CD4-positive, alpha-beta memory T cell (primary cell): ENCODE data around the gene PLEKHA1. TPM values are rescaled to one million over a fixed set of nuclear protein-coding genes. Genes with fewer than 3 reads are reported as not detected.

Experiments used
- CTCF ChIA-PET: fragments of 350-600 bp; sonication (Branson Sonifier 250); formaldehyde crosslinking; loops from one replicate; lab custom pipeline; 2021; ENCODE audit warnings: inconsistent platforms; ENCODE audit not compliant: partially characterized antibody; lab: Charles Lee
- POLR2A ChIA-PET: fragments of 350-600 bp; sonication (Branson Sonifier 250); formaldehyde crosslinking; loops from one replicate; lab custom pipeline; 2021; ENCODE audit not compliant: partially characterized antibody; lab: Charles Lee
- DNase-seq, 5 donors: peaks; one replicate each; pipeline versions ENCODE4 v3.0.0 to v3.0.0-alpha.2; 2020 to 2022; ENCODE audit warnings: mixed read lengths in 1 of 5
- H3K27ac ChIP-seq: one replicate; pipeline ENCODE4 v1.7.0; 2013; ENCODE audit warnings: low read depth, low read length
- H3K27me3 ChIP-seq: 2 replicates; pipeline ENCODE4 v1.7.0; 2013; ENCODE audit warnings: mild to moderate bottlenecking, low read length, moderate library complexity; ENCODE audit not compliant: insufficient read depth
- H3K36me3 ChIP-seq: 2 replicates; pipeline ENCODE4 v1.7.0; 2013; ENCODE audit warnings: mild to moderate bottlenecking, low read length, moderate library complexity; ENCODE audit not compliant: insufficient read depth
- H3K4me1 ChIP-seq: 2 replicates; pipeline ENCODE4 v1.7.0; 2013; ENCODE audit warnings: mild to moderate bottlenecking, low read length, moderate library complexity; ENCODE audit not compliant: insufficient read depth
- H3K4me3 ChIP-seq, 2 donors: one replicate each; pipeline ENCODE4 v1.7.0; 2013; ENCODE audit warnings: low read length in 2 of 2, mild to moderate bottlenecking in 1 of 2
- H3K9me3 ChIP-seq, 2 donors: one replicate each; pipeline ENCODE4 v1.7.0; 2013; ENCODE audit warnings: low read length in 2 of 2, control low read depth in 1 of 2; ENCODE audit not compliant: control insufficient read depth in 1 of 2
- H3K27ac Mint-ChIP-seq, 7 donors: one replicate each; pipeline ENCODE4 v1.8.0; 2020 to 2021; ENCODE audit warnings: mixed read lengths in 7 of 7, mild to moderate bottlenecking in 6 of 7, inconsistent platforms in 3 of 7, moderate library complexity in 3 of 7
- H3K27me3 Mint-ChIP-seq, 2 donors: one replicate each; pipeline ENCODE4 v1.8.0; 2020 to 2021; ENCODE audit warnings: mixed read lengths in 2 of 2
- H3K36me3 Mint-ChIP-seq, 2 donors: one replicate each; pipeline ENCODE4 v1.8.0; 2020 to 2021; ENCODE audit warnings: mixed read lengths in 2 of 2, inconsistent platforms in 1 of 2, mild to moderate bottlenecking in 1 of 2
- H3K4me1 Mint-ChIP-seq, 4 donors: one replicate each; pipeline ENCODE4 v1.8.0; 2020 to 2021; ENCODE audit warnings: mixed read lengths in 4 of 4, mild to moderate bottlenecking in 1 of 4
- H3K4me3 Mint-ChIP-seq, 8 donors: one replicate each; pipeline ENCODE4 v1.8.0; 2020 to 2021; ENCODE audit warnings: mixed read lengths in 8 of 8, mild to moderate bottlenecking in 7 of 8, moderate library complexity in 6 of 8, inconsistent platforms in 3 of 8
- H3K9me3 Mint-ChIP-seq, 8 donors: one replicate each; pipeline ENCODE4 v1.8.0; 2020 to 2021; ENCODE audit warnings: mixed read lengths in 8 of 8, mild to moderate bottlenecking in 5 of 8, inconsistent platforms in 3 of 8, moderate library complexity in 1 of 8
- intact Hi-C: fragments of 100-400 bp; cut with micrococcal nuclease; formaldehyde crosslinking; loops from one replicate; pipeline ENCODE4 v1.15.1; 2023
- polyA plus RNA-seq, 2 donors: library from polyadenylated mRNA; unstranded; fragments of 300-500 nt; fragmentation: Illumina TruSeq; gene quantifications; one replicate each; pipeline ENCODE4 v1.2.3, GENCODE V29; 2021
- total RNA-seq, 2 experiments: library from RNA; stranded (reverse); gene quantifications; one replicate each; pipeline ENCODE4 v1.2.3, GENCODE V29; 2021

Gene PLEKHA1
- total and polyA plus RNA-seq, 4 experiments from 2014 or later: 62.9 to 92.9 (median 80.1) TPM

DNA sequence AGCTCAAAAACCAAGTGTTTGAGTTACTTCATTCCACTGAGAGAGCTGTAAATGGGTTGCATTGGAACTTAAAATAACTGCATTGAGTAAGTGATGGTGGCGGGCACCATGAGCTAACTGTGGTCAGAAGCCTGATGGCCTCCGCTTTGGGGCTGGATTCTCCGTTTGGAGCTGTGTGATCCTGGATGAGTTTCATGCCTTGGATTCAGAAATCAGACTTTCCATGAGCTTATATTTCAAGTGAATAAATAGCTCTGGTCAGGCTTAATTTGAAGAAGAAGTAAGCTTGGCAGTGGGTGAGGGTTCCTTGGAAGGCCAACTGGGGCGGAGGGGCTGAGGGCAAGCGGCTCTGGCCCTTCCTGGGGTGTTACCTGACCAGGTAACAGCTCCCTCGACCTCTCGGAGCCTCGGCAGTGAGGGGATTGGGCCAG is 92.5 kb downstream of the PLEKHA1 start:
- Mint-ChIP-seq H3K9me3 (no peaks in the 10 kb centered on the region), H3K27me3 (peaks cover 16 to 22% of the 10 kb centered on the region in 2 donors), H3K4me1 (peaks cover 8 to 19% (median 12%) of the 10 kb centered on the region in 4 donors), H3K4me3 (no peak overlapping the region), H3K27ac (no peak overlapping the region), H3K36me3 (peaks cover 0 to 4% of the 10 kb centered on the region in 2 donors)
- Histone ChIP-seq H3K4me1 (peaks cover 11% of the 10 kb centered on the region), H3K27ac (no peak overlapping the region), H3K27me3 (no peaks in the 10 kb centered on the region), H3K36me3 (no peaks in the 10 kb centered on the region), H3K9me3 (no peaks in the 10 kb centered on the region), H3K4me3 (no peak overlapping the region)
- no peak for DNase-seq
- intact Hi-C loops: no loop called here
- POLR2A ChIA-PET: interaction anchor here (1.6 kb wide), 1 partner anchor 12 kb away, joined by 3 read pairs; no protein-coding TSS in a partner anchor
- CTCF ChIA-PET: interaction anchor here (0.7 to 1.2 kb wide), 3 partner anchors 12 to 124 kb away, joined by 3 to 4 read pairs (median 3); no protein-coding TSS in a partner anchor

DNA sequence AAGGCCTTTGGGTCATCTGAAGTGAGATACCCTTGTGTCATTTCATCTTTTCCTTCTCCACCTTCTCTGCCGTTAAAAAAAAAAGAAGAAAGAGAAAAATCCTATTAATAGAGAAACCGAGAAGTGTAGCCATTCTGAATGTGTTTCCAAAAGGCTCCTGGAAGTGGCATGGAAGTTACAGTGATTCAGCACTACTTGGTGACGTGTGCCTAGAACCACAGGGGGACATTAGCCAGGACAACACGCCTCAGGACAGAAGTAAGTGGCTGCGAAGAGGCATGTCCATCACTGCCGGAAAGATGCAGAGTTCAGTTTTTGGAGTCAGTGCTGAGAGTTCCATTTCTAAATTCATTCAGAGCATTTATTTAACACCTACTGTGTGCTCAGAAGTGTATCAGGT is 93.2 kb downstream of the PLEKHA1 start:
- Mint-ChIP-seq H3K36me3 (peaks cover 0 to under 1% of the 10 kb centered on the region in 2 donors), H3K27ac (no peak overlapping the region), H3K27me3 (peaks cover 11 to 17% of the 10 kb centered on the region in 2 donors), H3K9me3 (no peaks in the 10 kb centered on the region), H3K4me3 (no peak overlapping the region), H3K4me1 (peaks cover 4 to 15% (median 7%) of the 10 kb centered on the region in 4 donors)
- ChIA-PET POLR2A (interaction anchor here (1.6 kb wide), 1 partner anchor 11 kb away, joined by 3 read pairs; no protein-coding TSS in a partner anchor), CTCF (no interaction called here)
- Histone ChIP-seq H3K4me1 (peaks cover 4% of the 10 kb centered on the region), H3K27ac (no peak overlapping the region), H3K4me3 (no peak overlapping the region), H3K36me3 (no peaks in the 10 kb centered on the region), H3K9me3 (no peaks in the 10 kb centered on the region), H3K27me3 (no peaks in the 10 kb centered on the region)
- DNase-seq: no peak
- intact Hi-C loops: no loop called here

DNA sequence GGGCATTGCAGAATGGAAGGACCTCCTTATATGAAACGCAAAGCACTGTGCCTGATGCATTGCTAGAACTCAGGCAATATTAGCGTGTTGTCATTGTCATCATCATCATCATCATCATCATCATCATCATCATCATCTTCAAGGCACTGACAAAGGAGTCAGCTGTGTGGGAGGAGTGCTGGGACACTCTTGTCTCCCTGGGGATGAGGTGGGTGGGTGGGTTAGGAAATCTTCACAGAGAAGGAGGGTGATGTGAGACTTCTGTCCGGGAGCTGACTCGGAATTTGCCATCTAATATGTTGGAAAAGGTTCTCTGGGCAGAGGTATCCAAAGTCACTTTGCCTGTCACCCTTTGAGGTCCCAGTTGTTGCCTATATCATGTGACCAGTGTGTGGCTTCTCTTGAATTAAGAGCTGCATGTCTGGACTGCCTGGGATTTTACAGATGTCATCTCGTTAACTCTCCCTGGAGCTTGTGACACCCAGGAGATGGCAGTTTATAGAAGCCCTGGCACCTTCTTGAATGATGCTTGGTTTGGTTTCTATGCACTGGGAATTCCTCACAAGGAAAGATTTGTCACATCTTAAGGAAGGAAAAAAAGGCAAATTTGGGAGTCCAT is 93.9 kb downstream of the PLEKHA1 start:
- H3K27me3 Mint-ChIP-seq: peaks cover 4 to 14% of the 10 kb centered on the region in 2 donors
- ChIA-PET POLR2A (no interaction called here), CTCF (interaction anchor here (0.9 to 2.7 kb wide), 2 partner anchors 82 to 97 kb away, joined by 3 to 11 read pairs; no protein-coding TSS in a partner anchor)
- no peaks in the 10 kb centered on the region for H3K9me3 Mint-ChIP-seq
- H3K4me1 Mint-ChIP-seq: peaks cover 0 to 9% (median 2%) of the 10 kb centered on the region in 4 donors
- intact Hi-C loops: no loop called here
- DNase-seq: no peak
- H3K27ac ChIP-seq: no peak overlapping the region
- no peaks in the 10 kb centered on the region for H3K27me3 ChIP-seq
- no peaks in the 10 kb centered on the region for H3K36me3 ChIP-seq
- no peak overlapping the region for H3K4me3 Mint-ChIP-seq
- H3K36me3 Mint-ChIP-seq: no peaks in the 10 kb centered on the region
- no peak overlapping the region for H3K27ac Mint-ChIP-seq
- H3K4me1 ChIP-seq: no peaks in the 10 kb centered on the region
- H3K9me3 ChIP-seq: no peaks in the 10 kb centered on the region
- H3K4me3 ChIP-seq: no peak overlapping the region

DNA sequence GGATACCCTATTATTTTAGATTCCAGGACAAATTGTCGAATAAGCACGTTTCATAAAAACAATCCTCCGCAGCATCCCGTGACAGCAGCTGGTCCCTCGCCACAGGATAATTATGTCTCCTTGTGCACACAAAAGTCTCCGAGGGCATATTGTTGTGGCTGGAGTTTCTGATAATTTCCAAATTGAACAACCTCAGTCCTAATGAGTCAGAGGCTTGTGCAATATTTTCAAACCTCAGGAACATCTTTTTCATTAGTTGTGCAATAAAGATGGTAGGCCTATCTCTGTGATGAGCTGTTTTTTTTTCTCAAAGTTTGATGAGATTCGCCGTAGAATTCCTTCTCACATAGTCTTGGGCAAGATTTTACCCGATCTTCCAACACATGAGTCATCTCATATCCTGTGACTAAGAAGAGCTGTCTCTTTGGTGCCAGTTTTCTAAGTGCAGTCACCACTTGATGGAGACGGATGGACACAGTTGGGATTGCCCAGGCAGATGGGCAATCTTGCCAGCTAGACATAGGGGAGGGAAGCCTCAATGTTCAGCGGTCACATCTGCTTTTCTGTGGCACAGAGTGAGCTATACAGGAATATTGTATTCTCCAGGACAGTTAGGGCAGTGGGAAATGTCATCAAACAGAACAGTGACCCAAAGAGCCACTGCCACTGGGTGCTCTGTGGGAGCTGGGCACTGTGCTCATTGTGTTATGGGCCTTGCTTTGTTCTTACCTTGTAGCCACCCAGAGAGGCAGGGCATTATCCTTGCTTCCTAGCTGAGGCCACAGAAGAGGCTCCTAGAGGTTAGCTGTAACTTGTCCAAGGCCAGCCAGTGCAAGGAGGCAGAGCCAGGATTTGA is 94.6 kb downstream of the PLEKHA1 start:
- Histone ChIP-seq H3K27ac (no peak overlapping the region), H3K9me3 (no peaks in the 10 kb centered on the region), H3K27me3 (no peaks in the 10 kb centered on the region), H3K36me3 (no peaks in the 10 kb centered on the region), H3K4me3 (no peak overlapping the region), H3K4me1 (no peaks in the 10 kb centered on the region)
- Mint-ChIP-seq H3K27me3 (peaks cover 2 to 9% of the 10 kb centered on the region in 2 donors), H3K4me3 (no peak overlapping the region), H3K36me3 (no peaks in the 10 kb centered on the region), H3K9me3 (no peaks in the 10 kb centered on the region), H3K4me1 (peaks cover 0 to 5% (median under 1%) of the 10 kb centered on the region in 4 donors), H3K27ac (no peak overlapping the region)
- ChIA-PET POLR2A (no interaction called here), CTCF (interaction anchor here (0.9 to 2.7 kb wide), 2 partner anchors 82 to 97 kb away, joined by 3 to 11 read pairs; no protein-coding TSS in a partner anchor)
- no peak for DNase-seq
- intact Hi-C loops: no loop called here

DNA sequence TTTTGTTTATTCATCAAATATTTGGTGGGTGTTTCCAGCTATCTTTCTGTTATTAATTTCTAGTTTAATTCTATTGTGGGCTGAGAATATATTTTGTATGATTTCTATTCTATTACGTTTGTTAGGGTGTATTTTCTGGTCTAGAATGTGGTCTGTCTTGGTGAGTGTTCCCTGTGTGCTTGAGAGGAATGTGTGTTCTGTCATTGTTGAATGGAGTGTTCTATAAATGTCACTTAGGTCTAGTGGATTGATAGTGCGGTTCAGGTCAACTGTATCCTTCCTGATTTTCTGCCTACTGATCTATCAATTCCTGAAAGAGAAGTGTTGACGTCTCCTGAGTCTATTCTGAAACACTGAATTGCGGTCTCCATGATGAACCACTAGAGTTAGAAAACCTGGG is 95.3 kb downstream of the PLEKHA1 start:
- no peaks in the 10 kb centered on the region for H3K9me3 ChIP-seq
- DNase-seq: no peak
- peaks cover 5 to 6% (median 6%) of the 10 kb centered on the region in 4 donors for H3K4me1 Mint-ChIP-seq
- ChIA-PET POLR2A (no interaction called here), CTCF (interaction anchor here (2.7 kb wide), 1 partner anchor 96 kb away, joined by 11 read pairs; no protein-coding TSS in a partner anchor)
- no peak overlapping the region for H3K4me3 ChIP-seq
- no peak overlapping the region for H3K4me3 Mint-ChIP-seq
- no peaks in the 10 kb centered on the region for H3K36me3 Mint-ChIP-seq
- H3K36me3 ChIP-seq: no peaks in the 10 kb centered on the region
- intact Hi-C loops: no loop called here
- H3K27ac Mint-ChIP-seq: no peak overlapping the region
- no peaks in the 10 kb centered on the region for H3K9me3 Mint-ChIP-seq
- no peaks in the 10 kb centered on the region for H3K4me1 ChIP-seq
- H3K27me3 ChIP-seq: no peaks in the 10 kb centered on the region
- peaks cover 2 to 8% of the 10 kb centered on the region in 2 donors for H3K27me3 Mint-ChIP-seq
- H3K27ac ChIP-seq: no peak overlapping the region

DNA sequence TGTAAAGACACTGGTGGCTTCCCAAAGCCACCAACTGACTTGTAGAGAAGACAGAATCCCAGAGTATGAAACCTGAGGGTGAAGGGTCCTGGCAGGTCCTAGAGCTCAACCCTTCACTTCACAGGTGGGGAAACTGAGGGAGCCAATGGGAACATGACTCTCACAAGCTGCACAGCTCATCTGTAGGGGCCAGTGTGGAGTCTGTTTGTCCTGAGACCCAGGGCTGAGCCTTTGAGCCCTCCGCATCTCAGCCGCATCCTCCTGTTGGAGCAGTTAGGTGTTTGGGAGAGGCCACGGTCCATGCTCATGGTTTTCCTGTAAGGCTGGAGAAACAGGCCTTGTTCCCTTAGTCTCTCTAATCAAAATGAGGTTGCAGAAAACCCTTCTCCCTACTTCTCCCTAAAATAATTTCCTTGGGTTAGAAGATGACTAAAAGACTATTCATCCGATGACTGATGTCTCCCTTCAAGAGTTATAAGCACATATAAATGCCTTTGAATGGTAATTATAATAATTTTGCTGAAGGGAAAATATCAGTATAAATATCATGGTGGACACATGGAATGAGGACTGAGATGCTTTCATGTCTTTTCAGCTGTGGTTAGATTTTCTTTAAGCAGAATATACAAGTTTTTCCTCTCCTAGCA is 97.1 kb downstream of the PLEKHA1 start:
- Mint-ChIP-seq H3K36me3 (no peaks in the 10 kb centered on the region), H3K9me3 (no peaks in the 10 kb centered on the region), H3K27ac (peak overlapping the region in 1 of 7 donors; percentile 36), H3K27me3 (peaks cover 2 to 4% of the 10 kb centered on the region in 2 donors), H3K4me1 (peaks cover 3 to 6% (median 6%) of the 10 kb centered on the region in 4 donors), H3K4me3 (no peak overlapping the region)
- H3K4me1 ChIP-seq: no peaks in the 10 kb centered on the region
- intact Hi-C loops: no loop called here
- H3K27ac ChIP-seq: no peak overlapping the region
- CTCF ChIA-PET: interaction anchor here (1.6 kb wide), 1 partner anchor 129 kb away, joined by 4 read pairs; no protein-coding TSS in a partner anchor
- H3K36me3 ChIP-seq: no peaks in the 10 kb centered on the region
- POLR2A ChIA-PET: no interaction called here
- H3K9me3 ChIP-seq: no peaks in the 10 kb centered on the region
- H3K27me3 ChIP-seq: no peaks in the 10 kb centered on the region
- DNase-seq: no peak
- H3K4me3 ChIP-seq: no peak overlapping the region
